Calu3 (cell line): ENCODE measurements around the gene NT5C1A. TPM values are rescaled to one million over a fixed set of nuclear protein-coding genes. Genes with fewer than 3 reads are reported as not detected.

Source experiments
- BruUV-seq: library from RNA; stranded (reverse); fragments of 400-500 nt; replicated peaks from 2 replicates; lab custom pipeline; 2021; lab: Mats Ljungman, UMichigan
- CTCF ChIA-PET: fragments of 300-600 bp; sonication (Branson Sonifier 250); formaldehyde crosslinking; loops from one replicate; lab custom pipeline; 2022; ENCODE audit warnings: antibody characterized with exemption; lab: Charles Lee
- DNase-seq: peaks from one replicate; pipeline ENCODE4 v3.0.0; 2022
- H3K27ac Mint-ChIP-seq: one replicate; pipeline ENCODE4 v1.8.0; 2022; ENCODE audit warnings: mixed read lengths; ENCODE audit not compliant: unreplicated experiment
- H3K27me3 Mint-ChIP-seq: one replicate; pipeline ENCODE4 v1.8.0; 2022; ENCODE audit warnings: mixed read lengths; ENCODE audit not compliant: unreplicated experiment
- H3K36me3 Mint-ChIP-seq: one replicate; pipeline ENCODE4 v1.8.0; 2022; ENCODE audit warnings: mild to moderate bottlenecking, moderate library complexity, mixed read lengths; ENCODE audit not compliant: insufficient read depth, unreplicated experiment
- H3K4me1 Mint-ChIP-seq: one replicate; pipeline ENCODE4 v1.8.0; 2022; ENCODE audit warnings: mild to moderate bottlenecking, low read depth, mixed read lengths; ENCODE audit not compliant: unreplicated experiment
- H3K4me3 Mint-ChIP-seq: one replicate; pipeline ENCODE4 v1.8.0; 2022; ENCODE audit warnings: mild to moderate bottlenecking, low read depth, moderate library complexity, mixed read lengths; ENCODE audit not compliant: unreplicated experiment
- H3K9me3 Mint-ChIP-seq: one replicate; pipeline ENCODE4 v1.8.0; 2022; ENCODE audit warnings: low read depth, mixed read lengths; ENCODE audit not compliant: unreplicated experiment
- CTCF ChIP-seq: fragments of 200-600 bp; IDR thresholded peaks from one replicate; pipeline ENCODE4 v1.8.0; 2022; ENCODE audit warnings: antibody characterized with exemption; ENCODE audit not compliant: unreplicated experiment
- intact Hi-C: fragments of 100-400 bp; cut with micrococcal nuclease; formaldehyde crosslinking; loops from one replicate; pipeline ENCODE4 v1.10.0; 2022; ENCODE audit not compliant: unreplicated experiment
- total RNA-seq: library from RNA; stranded (reverse); gene quantifications from 2 replicates; pipeline ENCODE4 v1.2.3, GENCODE V29; 2022

NT5C1A gene
- total RNA-seq, 1 experiment from 2014 or later, result not detected

GRCh38 chr1:39656391-39656790, 15.5 kb downstream of the NT5C1A start:
- no peaks in the 10 kb centered on the region for H3K4me1 Mint-ChIP-seq
- H3K36me3 Mint-ChIP-seq, result no peaks in the 10 kb centered on the region
- CTCF ChIA-PET, result no interaction called here

GRCh38 chr1:39655578-39656268, 16.2 kb downstream of the NT5C1A start:
- H3K36me3 Mint-ChIP-seq, result no peaks in the 10 kb centered on the region
- intact Hi-C loops, result no loop called here
- H3K27me3 Mint-ChIP-seq, result peaks cover 66% of the 10 kb centered on the region
- DNase-seq, result no peak
- no peak for TF ChIP-seq CTCF
- H3K9me3 Mint-ChIP-seq, result no peaks in the 10 kb centered on the region
- H3K4me3 Mint-ChIP-seq, result no peak overlapping the region
- CTCF ChIA-PET, result interaction anchor here (1.3 kb wide), 1 partner anchor 49 kb away, joined by 11 read pairs; no protein-coding TSS in a partner anchor
- H3K4me1 Mint-ChIP-seq, result no peaks in the 10 kb centered on the region
- no peak overlapping the region for H3K27ac Mint-ChIP-seq
- BruUV-seq, result no TSS peak

More at GRCh38 chr1:39656391-39656790, 15.5 kb downstream of the NT5C1A start:
- no peak for DNase-seq
- H3K4me3 Mint-ChIP-seq, result no peak overlapping the region
- no peak for TF ChIP-seq CTCF
- H3K9me3 Mint-ChIP-seq, result no peaks in the 10 kb centered on the region
- peaks cover 67% of the 10 kb centered on the region for H3K27me3 Mint-ChIP-seq
- no TSS peak for BruUV-seq
- no peak overlapping the region for H3K27ac Mint-ChIP-seq
- intact Hi-C loops, result no loop called here

GRCh38 chr1:39654291-39654690, 17.6 kb downstream of the NT5C1A start:
- TF ChIP-seq CTCF, result no peak
- no peaks in the 10 kb centered on the region for H3K9me3 Mint-ChIP-seq
- H3K27me3 Mint-ChIP-seq, result peaks cover 63% of the 10 kb centered on the region
- no peaks in the 10 kb centered on the region for H3K36me3 Mint-ChIP-seq
- intact Hi-C loops, result no loop called here
- no TSS peak for BruUV-seq
- DNase-seq, result no peak
- no peak overlapping the region for H3K4me3 Mint-ChIP-seq
- H3K27ac Mint-ChIP-seq, result no peak overlapping the region
- CTCF ChIA-PET, result interaction anchor here (1.7 kb wide), 1 partner anchor 48 kb away, joined by 12 read pairs; no protein-coding TSS in a partner anchor
- no peaks in the 10 kb centered on the region for H3K4me1 Mint-ChIP-seq

GRCh38 chr1:39653546-39654031, 18.3 kb downstream of the NT5C1A start:
- H3K27me3 Mint-ChIP-seq, result peaks cover 58% of the 10 kb centered on the region

More at GRCh38 chr1:39653546-39654031, 18.3 kb downstream of the NT5C1A start:
- Mint-ChIP-seq H3K27ac (no peak overlapping the region), H3K4me3 (no peak overlapping the region), H3K4me1 (no peaks in the 10 kb centered on the region), H3K36me3 (no peaks in the 10 kb centered on the region), H3K9me3 (no peaks in the 10 kb centered on the region)
- peak; percentile 70 for DNase-seq
- CTCF ChIA-PET, result interaction anchor here (0.9 to 1.7 kb wide), 3 partner anchors 9 to 47 kb away, joined by 3 to 12 read pairs (median 3); no protein-coding TSS in a partner anchor
- intact Hi-C loops, result loop anchor here (1.0 kb wide), 1 partner anchor 47 kb away; no protein-coding TSS in a partner anchor
- TF ChIP-seq CTCF, result peak; percentile 90
- no TSS peak for BruUV-seq
